ENCODE measurements around the gene DENND1A.

The DENND1A gene

DNA sequence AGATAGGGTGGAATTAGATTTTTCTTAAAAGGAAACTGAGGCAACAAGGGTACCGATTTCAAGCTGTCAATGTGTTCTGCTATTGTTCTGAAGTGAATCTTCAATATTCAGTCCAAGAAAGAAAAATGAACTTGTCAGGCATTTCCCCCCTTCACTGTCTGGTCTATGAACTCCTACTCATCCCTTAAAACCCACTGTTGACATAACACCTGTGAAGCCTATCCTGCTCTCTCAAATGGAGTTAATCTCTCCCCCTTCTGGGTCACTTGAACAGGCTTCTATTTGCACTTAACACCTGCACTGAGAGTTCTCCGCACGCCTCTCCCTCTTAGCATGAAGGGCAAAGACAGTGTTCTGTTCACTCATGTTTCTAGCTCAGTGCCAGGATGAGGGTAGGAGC, 429.6 kb downstream of the DENND1A start:
- TF ChIP-seq EZH2phosphoT487 (conservative IDR thresholded peaks at IDR 0.05; ENCODE audit: low read length) = no peak
- no peaks in the 10 kb centered on the region for H3K9me2 ChIP-seq (replicated peaks; ENCODE audit: insufficient read depth, low read length)
- H3K36me3 ChIP-seq (ENCODE audit: low read length) = no peaks in the 10 kb centered on the region
- H3K4me3 ChIP-seq (ENCODE audit: insufficient read depth, low read length, poor library complexity, severe bottlenecking) = no peak overlapping the region
- no peaks in the 10 kb centered on the region for H3K79me2 ChIP-seq (ENCODE audit: insufficient read depth, low read length)
- H3F3A ChIP-seq (ENCODE audit: insufficient read depth) = no peaks in the 10 kb centered on the region
- no peaks in the 10 kb centered on the region for H3K9me3 ChIP-seq (ENCODE audit: insufficient read depth, low read length)
- no peaks in the 10 kb centered on the region for H4K20me1 ChIP-seq (ENCODE audit: low read depth, low read length)
- no peak overlapping the region for H3K4me2 ChIP-seq (ENCODE audit: low read depth, low read length, poor library complexity, severe bottlenecking)
- no peak overlapping the region for H2AFZ ChIP-seq (ENCODE audit: low read depth, low read length, severe bottlenecking)
- no peaks in the 10 kb centered on the region for H3K27me3 ChIP-seq (ENCODE audit: low read length)
- H3K27ac ChIP-seq (ENCODE audit: low read depth, low read length) = no peak overlapping the region
- no peak overlapping the region for H3K9ac ChIP-seq (ENCODE audit: low read length)

DNA sequence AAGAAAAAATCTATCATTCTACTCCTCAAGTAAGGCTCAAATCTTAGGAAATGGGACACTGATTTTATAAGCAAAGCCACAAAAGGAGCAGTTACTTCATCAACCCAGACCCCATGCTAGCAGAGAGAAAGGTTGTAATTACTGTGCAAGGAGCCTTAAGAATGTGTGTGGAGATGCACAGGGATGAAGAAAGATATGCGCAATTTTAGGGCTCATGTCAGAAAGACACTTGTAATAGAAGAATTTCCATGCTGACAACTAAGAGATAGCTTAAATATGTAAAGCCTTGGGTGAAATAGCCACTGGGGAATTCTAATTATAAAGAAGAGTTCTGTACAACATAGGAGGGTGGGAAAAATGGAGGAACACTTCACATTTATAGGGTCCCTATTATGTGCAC, 432.1 kb downstream of the DENND1A start:
- no peaks in the 10 kb centered on the region for H3K9me2 ChIP-seq (replicated peaks; ENCODE audit: insufficient read depth, low read length)
- H3K27ac ChIP-seq (ENCODE audit: low read depth, low read length) = no peak overlapping the region
- H3K4me3 ChIP-seq (ENCODE audit: insufficient read depth, low read length, poor library complexity, severe bottlenecking) = no peak overlapping the region
- no peaks in the 10 kb centered on the region for H4K20me1 ChIP-seq (ENCODE audit: low read depth, low read length)
- H3K79me2 ChIP-seq (ENCODE audit: insufficient read depth, low read length) = no peaks in the 10 kb centered on the region
- no peak overlapping the region for H2AFZ ChIP-seq (ENCODE audit: low read depth, low read length, severe bottlenecking)
- H3K9me3 ChIP-seq (ENCODE audit: insufficient read depth, low read length) = no peaks in the 10 kb centered on the region
- no peaks in the 10 kb centered on the region for H3K27me3 ChIP-seq (ENCODE audit: low read length)
- no peaks in the 10 kb centered on the region for H3K36me3 ChIP-seq (ENCODE audit: low read length)
- H3K4me2 ChIP-seq (ENCODE audit: low read depth, low read length, poor library complexity, severe bottlenecking) = no peak overlapping the region
- no peak overlapping the region for H3K9ac ChIP-seq (ENCODE audit: low read length)
- TF ChIP-seq CTCF (IDR thresholded peaks at IDR 0.05; ENCODE audit: insufficient read depth, low read length, poor library complexity, severe bottlenecking) (no peak), EZH2phosphoT487 (conservative IDR thresholded peaks at IDR 0.05; ENCODE audit: low read length) (no peak)
- no peaks in the 10 kb centered on the region for H3F3A ChIP-seq (ENCODE audit: insufficient read depth)

GRCh38 chr9:123495731-123496130, 434.2 kb downstream of the DENND1A start:
- no peak overlapping the region for H3K27ac ChIP-seq (ENCODE audit: low read depth, low read length)
- H3K4me3 ChIP-seq (ENCODE audit: insufficient read depth, low read length, poor library complexity, severe bottlenecking) = no peak overlapping the region
- H3K79me2 ChIP-seq (ENCODE audit: insufficient read depth, low read length) = no peaks in the 10 kb centered on the region
- H2AFZ ChIP-seq (ENCODE audit: low read depth, low read length, severe bottlenecking) = no peak overlapping the region
- no peaks in the 10 kb centered on the region for H3K9me3 ChIP-seq (ENCODE audit: insufficient read depth, low read length)
- no peak for TF ChIP-seq CTCF (IDR thresholded peaks at IDR 0.05; ENCODE audit: insufficient read depth, low read length, poor library complexity, severe bottlenecking)
- TF ChIP-seq EZH2phosphoT487 (conservative IDR thresholded peaks at IDR 0.05; ENCODE audit: low read length) = no peak
- no peak overlapping the region for H3K9ac ChIP-seq (ENCODE audit: low read length)
- no peaks in the 10 kb centered on the region for H3K36me3 ChIP-seq (ENCODE audit: low read length)
- no peaks in the 10 kb centered on the region for H3K9me2 ChIP-seq (replicated peaks; ENCODE audit: insufficient read depth, low read length)
- no peaks in the 10 kb centered on the region for H4K20me1 ChIP-seq (ENCODE audit: low read depth, low read length)
- H3K27me3 ChIP-seq (ENCODE audit: low read length) = no peaks in the 10 kb centered on the region
- no peaks in the 10 kb centered on the region for H3F3A ChIP-seq (ENCODE audit: insufficient read depth)
- no peak overlapping the region for H3K4me2 ChIP-seq (ENCODE audit: low read depth, low read length, poor library complexity, severe bottlenecking)

DNA sequence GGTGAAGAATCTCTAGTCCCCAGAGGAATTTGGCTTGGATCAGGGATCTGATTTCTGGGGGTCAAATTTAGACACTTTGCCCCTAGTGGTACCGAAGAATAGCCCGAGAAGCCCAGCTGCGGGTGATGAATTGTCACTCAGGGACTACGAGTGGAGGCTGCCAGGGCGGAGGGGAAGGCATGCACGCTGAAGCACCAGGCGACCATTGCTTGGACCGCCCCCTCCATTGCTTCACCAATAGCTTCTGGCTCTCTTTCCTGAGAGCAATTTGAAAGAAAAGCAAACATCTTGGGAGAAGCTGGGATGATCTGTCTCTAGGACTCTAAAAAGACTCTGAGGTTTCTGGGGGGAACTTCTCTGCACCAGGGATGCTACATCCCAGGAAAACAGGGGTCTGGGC, 436.3 kb downstream of the DENND1A start:
- H3K4me2 ChIP-seq (ENCODE audit: low read depth, low read length, poor library complexity, severe bottlenecking) = no peak overlapping the region
- H4K20me1 ChIP-seq (ENCODE audit: low read depth, low read length) = no peaks in the 10 kb centered on the region
- no peaks in the 10 kb centered on the region for H3K27me3 ChIP-seq (ENCODE audit: low read length)
- H3K79me2 ChIP-seq (ENCODE audit: insufficient read depth, low read length) = no peaks in the 10 kb centered on the region
- no peaks in the 10 kb centered on the region for H3K9me3 ChIP-seq (ENCODE audit: insufficient read depth, low read length)
- H3K36me3 ChIP-seq (ENCODE audit: low read length) = no peaks in the 10 kb centered on the region
- no peak overlapping the region for H3K4me3 ChIP-seq (ENCODE audit: insufficient read depth, low read length, poor library complexity, severe bottlenecking)
- no peaks in the 10 kb centered on the region for H3K9me2 ChIP-seq (replicated peaks; ENCODE audit: insufficient read depth, low read length)
- no peak overlapping the region for H3K27ac ChIP-seq (ENCODE audit: low read depth, low read length)
- no peak for TF ChIP-seq EZH2phosphoT487 (conservative IDR thresholded peaks at IDR 0.05; ENCODE audit: low read length)
- no peak for TF ChIP-seq CTCF (IDR thresholded peaks at IDR 0.05; ENCODE audit: insufficient read depth, low read length, poor library complexity, severe bottlenecking)
- no peak overlapping the region for H3K9ac ChIP-seq (ENCODE audit: low read length)
- H3F3A ChIP-seq (ENCODE audit: insufficient read depth) = no peaks in the 10 kb centered on the region
- H2AFZ ChIP-seq (ENCODE audit: low read depth, low read length, severe bottlenecking) = no peak overlapping the region

Measured in SU-DHL-6 (cell line).